ENCODE data around the gene CRP.

CRP gene

GRCh38 chr1:159669338-159669737 is 45.1 kb downstream of the CRP start:
- DNase-seq (ENCODE audit: insufficient read length, low spot score) = no peak
- no peak for FAIRE-seq

GRCh38 chr1:159668739-159669138 is 45.6 kb downstream of the CRP start:
- no peak for FAIRE-seq
- DNase-seq (ENCODE audit: insufficient read length, low spot score) = no peak
- no peak for TF ChIP-seq CTCF (IDR thresholded peaks at IDR 0.05; ENCODE audit: insufficient read depth, missing control alignments)

More at GRCh38 chr1:159669338-159669737, 45.1 kb downstream of the CRP start:
- no peak for TF ChIP-seq CTCF (IDR thresholded peaks at IDR 0.05; ENCODE audit: insufficient read depth, missing control alignments)

- DNase-seq (ENCODE audit: insufficient read length, low spot score) = no peak
- FAIRE-seq = no peak
- TF ChIP-seq CTCF (IDR thresholded peaks at IDR 0.05; ENCODE audit: insufficient read depth, missing control alignments) = no peak
These were observed 50.1 kb downstream of the CRP start for GRCh38 chr1:159664247-159664646.

- no peak for TF ChIP-seq CTCF (IDR thresholded peaks at IDR 0.05; ENCODE audit: insufficient read depth, missing control alignments)
- FAIRE-seq (no peak), DNase-seq (ENCODE audit: insufficient read length, low spot score) (no peak)
These were observed 50.8 kb downstream of the CRP start for GRCh38 chr1:159663552-159663951.
